PFSK-1 (cell line): ENCODE measurements around the gene MAN2A2.

ENCODE experiments used
- FOXP2 ChIP-seq: optimal IDR thresholded peaks from 2 replicates; pipeline ENCODE3; 2011; ENCODE audit warnings: borderline replicate concordance, control low read depth, inconsistent platforms; ENCODE audit not compliant: insufficient read depth; ENCODE audit errors: extremely low read length, extremely low read depth
- POLR2AphosphoS5 ChIP-seq: IDR thresholded peaks from 2 replicates; pipeline ENCODE4 v1.6.1; 2012; ENCODE audit warnings: low read depth, mild to moderate bottlenecking, control low read depth, low read length, moderate library complexity
- SIN3A ChIP-seq: IDR thresholded peaks from 2 replicates; pipeline ENCODE4 v1.6.1; 2012; ENCODE audit warnings: mild to moderate bottlenecking, low read length, moderate library complexity, borderline replicate concordance; ENCODE audit not compliant: insufficient read depth
- TAF1 ChIP-seq: IDR thresholded peaks from 2 replicates; pipeline ENCODE4 v1.6.1; 2012; ENCODE audit warnings: low read length, control low read depth, borderline replicate concordance; ENCODE audit not compliant: insufficient read depth
- TF ChIP-seq, protein P1 (sequence below), 2 experiments: IDR thresholded peaks; 2 replicates each; pipeline versions ENCODE4 v1.6.1 to v1.8.0; 2011 to 2012; ENCODE audit warnings: low read depth in 2 of 2, low read length in 2 of 2, control low read depth in 1 of 2, inconsistent platforms in 1 of 2, mild to moderate bottlenecking in 1 of 2, moderate library complexity in 1 of 2; ENCODE audit not compliant: insufficient read depth in 1 of 2

Gene MAN2A2

GRCh38 chr15:90871139-90871715 lies 31.9 kb upstream of the MAN2A2 start:
- TF ChIP-seq FOXP2 (no peak), TAF1 (no peak)

DNA sequence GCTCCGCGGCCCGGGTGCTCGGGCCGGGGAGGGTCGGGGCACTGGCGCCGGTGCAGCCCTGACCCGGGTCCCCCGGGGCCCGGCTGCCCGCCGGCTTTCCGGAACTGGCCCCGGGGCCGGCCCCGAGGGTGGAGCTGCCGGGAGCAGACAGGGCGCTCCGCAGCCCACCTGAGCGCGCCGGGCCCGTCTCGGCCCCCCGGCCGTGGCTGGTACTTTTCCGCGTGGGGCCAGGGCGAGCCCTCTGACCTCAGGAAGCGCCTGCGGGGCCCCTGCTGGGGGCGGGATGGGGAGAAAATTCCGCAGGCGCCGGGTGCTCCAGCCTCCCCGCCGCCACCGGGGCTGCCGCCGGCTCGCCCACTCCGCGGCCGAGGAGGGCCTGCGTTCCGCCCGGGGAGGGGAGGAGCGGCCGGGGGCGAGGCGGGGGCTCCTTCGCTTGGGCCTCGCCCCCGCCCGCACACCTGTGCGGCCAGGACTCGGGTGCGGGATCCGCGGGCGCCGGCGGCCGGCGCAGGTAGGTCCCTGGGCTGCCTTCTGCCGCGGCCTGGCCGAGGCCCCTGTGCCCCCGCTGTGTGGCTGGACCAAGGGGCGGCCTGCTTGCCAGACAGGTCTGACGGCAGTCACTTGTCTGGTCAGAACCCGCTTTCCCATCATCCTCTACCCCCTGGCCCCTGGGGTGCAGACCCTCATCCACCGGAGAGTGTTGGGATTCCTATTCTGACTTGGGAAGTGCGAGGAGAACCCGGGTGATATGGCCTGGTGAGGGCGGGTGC lies 31.2 kb upstream of the MAN2A2 start:
- no peak for TF ChIP-seq SIN3A
- TF ChIP-seq FOXP2: no peak
- TF ChIP-seq, protein P1, sequence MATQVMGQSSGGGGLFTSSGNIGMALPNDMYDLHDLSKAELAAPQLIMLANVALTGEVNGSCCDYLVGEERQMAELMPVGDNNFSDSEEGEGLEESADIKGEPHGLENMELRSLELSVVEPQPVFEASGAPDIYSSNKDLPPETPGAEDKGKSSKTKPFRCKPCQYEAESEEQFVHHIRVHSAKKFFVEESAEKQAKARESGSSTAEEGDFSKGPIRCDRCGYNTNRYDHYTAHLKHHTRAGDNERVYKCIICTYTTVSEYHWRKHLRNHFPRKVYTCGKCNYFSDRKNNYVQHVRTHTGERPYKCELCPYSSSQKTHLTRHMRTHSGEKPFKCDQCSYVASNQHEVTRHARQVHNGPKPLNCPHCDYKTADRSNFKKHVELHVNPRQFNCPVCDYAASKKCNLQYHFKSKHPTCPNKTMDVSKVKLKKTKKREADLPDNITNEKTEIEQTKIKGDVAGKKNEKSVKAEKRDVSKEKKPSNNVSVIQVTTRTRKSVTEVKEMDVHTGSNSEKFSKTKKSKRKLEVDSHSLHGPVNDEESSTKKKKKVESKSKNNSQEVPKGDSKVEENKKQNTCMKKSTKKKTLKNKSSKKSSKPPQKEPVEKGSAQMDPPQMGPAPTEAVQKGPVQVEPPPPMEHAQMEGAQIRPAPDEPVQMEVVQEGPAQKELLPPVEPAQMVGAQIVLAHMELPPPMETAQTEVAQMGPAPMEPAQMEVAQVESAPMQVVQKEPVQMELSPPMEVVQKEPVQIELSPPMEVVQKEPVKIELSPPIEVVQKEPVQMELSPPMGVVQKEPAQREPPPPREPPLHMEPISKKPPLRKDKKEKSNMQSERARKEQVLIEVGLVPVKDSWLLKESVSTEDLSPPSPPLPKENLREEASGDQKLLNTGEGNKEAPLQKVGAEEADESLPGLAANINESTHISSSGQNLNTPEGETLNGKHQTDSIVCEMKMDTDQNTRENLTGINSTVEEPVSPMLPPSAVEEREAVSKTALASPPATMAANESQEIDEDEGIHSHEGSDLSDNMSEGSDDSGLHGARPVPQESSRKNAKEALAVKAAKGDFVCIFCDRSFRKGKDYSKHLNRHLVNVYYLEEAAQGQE (IDR thresholded peaks at IDR 0.05; ENCODE audit: insufficient read depth in 1 of 2, low read depth in 2 of 2, low read length in 2 of 2): no peak
- TF ChIP-seq POLR2AphosphoS5: no peak
- no peak for TF ChIP-seq TAF1

DNA sequence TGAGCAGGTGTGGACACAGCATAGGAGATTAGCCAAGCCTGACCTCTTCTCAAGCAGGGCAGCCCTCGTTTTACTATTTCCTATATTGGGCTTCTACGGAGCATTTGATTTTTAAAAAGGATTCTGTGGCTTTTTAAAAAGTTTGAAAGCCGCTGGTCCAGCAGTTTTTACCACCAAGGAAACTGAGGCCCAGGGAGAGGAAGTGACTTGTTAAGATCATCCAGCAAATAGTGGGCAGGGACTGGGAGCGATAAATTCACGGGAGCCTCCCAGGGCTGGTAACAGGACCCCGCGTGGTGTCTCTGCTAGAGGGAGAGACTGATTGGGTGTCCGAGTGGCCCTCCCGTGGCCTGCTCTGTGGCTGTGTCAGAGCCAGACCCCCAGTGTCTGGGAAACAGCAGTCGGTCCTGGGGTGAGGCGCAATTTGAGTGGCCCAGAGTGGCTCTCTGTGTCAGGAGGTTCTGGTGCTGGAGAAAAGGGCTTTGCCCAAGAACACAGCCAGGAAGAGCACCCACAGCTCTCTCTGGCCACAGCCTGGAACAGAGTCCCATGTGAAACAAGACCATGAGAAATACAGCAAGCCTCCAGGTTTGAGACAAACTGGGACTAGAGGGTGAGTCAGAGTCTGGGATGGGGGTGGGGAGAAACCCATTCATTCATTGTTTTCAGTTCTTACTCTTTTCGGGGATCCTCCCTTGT lies 30.5 kb upstream of the MAN2A2 start:
- TF ChIP-seq POLR2AphosphoS5 (peak; percentile 55; the same call in 1 of the 2 replicates), TAF1 (peak; percentile 43; the same call in 1 of the 2 replicates), SIN3A (0 out of 2 replicates have a peak, but pooled peaks have one; percentile 13), FOXP2 (no peak)
- TF ChIP-seq, protein P1 (IDR thresholded peaks at IDR 0.05; ENCODE audit: insufficient read depth in 1 of 2, low read depth in 2 of 2, low read length in 2 of 2): no peak; a peak in 1 of 4 replicates

DNA sequence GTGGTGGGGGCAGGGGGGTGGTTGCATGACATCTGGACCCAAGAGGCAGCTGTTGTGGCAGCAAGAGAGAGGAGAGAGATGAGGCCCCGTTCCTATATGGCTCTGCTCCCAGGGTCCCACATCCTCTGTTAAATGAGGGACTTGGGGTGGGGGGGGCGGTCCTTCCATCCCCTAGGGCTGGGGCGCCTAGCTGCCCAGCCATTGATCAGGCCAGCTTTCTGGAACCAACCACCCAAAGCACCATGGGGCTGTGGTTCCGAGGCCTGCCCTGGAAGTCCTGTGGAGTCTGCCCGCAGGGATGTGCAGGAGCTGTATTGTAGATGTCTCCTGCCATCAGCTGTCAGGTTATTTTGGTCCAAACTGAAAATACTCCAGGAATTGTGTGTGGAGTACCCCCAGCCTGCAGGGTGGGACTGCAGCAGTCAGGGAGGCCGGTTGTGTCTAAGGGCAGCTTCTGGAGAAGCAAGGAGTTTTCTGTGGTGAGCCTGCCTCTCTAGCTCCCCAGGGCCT lies 29.6 kb upstream of the MAN2A2 start:
- TF ChIP-seq TAF1 (no peak), POLR2AphosphoS5 (0 out of 2 replicates have a peak, but pooled peaks have one; percentile 35)

DNA sequence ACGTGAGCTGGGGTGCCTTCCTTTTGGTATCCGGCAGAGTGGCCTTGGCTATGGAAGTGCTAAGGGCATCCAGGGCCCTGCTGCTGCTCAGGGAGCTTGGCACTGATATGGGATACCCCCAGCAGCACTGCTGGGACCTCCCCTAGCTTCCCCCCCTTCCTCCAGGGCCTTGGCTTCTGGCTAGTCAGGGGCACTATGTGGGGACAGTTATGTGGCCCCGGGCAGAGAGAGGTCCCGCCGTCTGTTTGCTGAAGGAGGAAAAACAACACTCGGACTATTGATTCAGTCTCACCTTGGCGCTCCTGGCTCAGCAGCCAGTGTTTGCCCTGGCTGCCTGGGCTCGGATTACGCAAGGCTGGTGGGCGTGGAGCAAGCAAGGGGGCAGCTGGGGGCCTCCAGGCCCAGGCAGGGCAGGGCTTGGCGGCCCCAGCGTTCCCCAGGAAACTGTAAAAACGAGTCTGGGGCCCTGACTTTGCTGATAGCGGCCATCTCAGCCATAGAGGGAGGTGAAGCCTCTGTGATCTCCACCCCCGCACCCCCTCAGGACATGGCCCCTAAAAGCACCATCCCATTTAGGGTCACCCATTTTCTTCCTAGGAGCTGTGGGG lies 29.0 kb upstream of the MAN2A2 start:
- TF ChIP-seq SIN3A (no peak), POLR2AphosphoS5 (no peak), FOXP2 (no peak), TAF1 (no peak)
- TF ChIP-seq, protein P1 (IDR thresholded peaks at IDR 0.05; ENCODE audit: insufficient read depth in 1 of 2, low read depth in 2 of 2, low read length in 2 of 2): no peak
